OCI-LY1 (cell line): ENCODE data around the gene SECTM1.

Experiments
- H2AFZ ChIP-seq: fragments of 200-600 bp; sonication (generic), shearing (Covaris generic); 2 replicates; pipeline ENCODE4 v1.6.0; 2014; ENCODE audit warnings: antibody characterized with exemption, mild to moderate bottlenecking, low read length
- H3F3A ChIP-seq: fragments of 200-600 bp; sonication (generic), shearing (Covaris generic); 2 replicates; pipeline ENCODE4 v1.6.0; 2014; ENCODE audit warnings: mild to moderate bottlenecking, antibody characterized with exemption, low read length, moderate library complexity; ENCODE audit not compliant: insufficient read depth
- H3K27ac ChIP-seq: fragments of 200-600 bp; sonication (generic); 2 replicates; pipeline ENCODE4 v1.5.1; 2014; ENCODE audit warnings: low read length, mixed run types, mild to moderate bottlenecking, low read depth; ENCODE audit not compliant: poor library complexity, severe bottlenecking
- H3K27me3 ChIP-seq: fragments of 200-600 bp; sonication (generic); 2 replicates; pipeline ENCODE4 v1.6.0; 2014; ENCODE audit warnings: antibody characterized with exemption, mild to moderate bottlenecking, low read length, moderate library complexity; ENCODE audit not compliant: insufficient read depth
- H3K36me3 ChIP-seq: fragments of 200-600 bp; sonication (generic); 2 replicates; pipeline ENCODE4 v1.6.1; 2014; ENCODE audit warnings: mild to moderate bottlenecking, antibody characterized with exemption, low read length, moderate library complexity, mixed read lengths; ENCODE audit not compliant: insufficient read depth
- H3K4me1 ChIP-seq: fragments of 200-600 bp; sonication (generic); 2 replicates; pipeline ENCODE4 v1.5.1; 2014; ENCODE audit warnings: mild to moderate bottlenecking, low read length, moderate library complexity; ENCODE audit not compliant: insufficient read depth, severe bottlenecking
- H3K4me2 ChIP-seq: fragments of 200-600 bp; sonication (generic), shearing (Covaris generic); 2 replicates; pipeline ENCODE4 v1.6.1; 2014; ENCODE audit warnings: low read length
- H3K4me3 ChIP-seq: fragments of 200-600 bp; sonication (generic); 2 replicates; pipeline ENCODE4 v1.5.1; 2014; ENCODE audit warnings: low read length, low read depth, mild to moderate bottlenecking, mixed read lengths; ENCODE audit not compliant: poor library complexity, severe bottlenecking
- H3K79me2 ChIP-seq: fragments of 200-600 bp; shearing (Covaris generic); 2 replicates; pipeline ENCODE4 v1.6.1; 2016; ENCODE audit warnings: mixed run types, low read length, mixed read lengths; ENCODE audit not compliant: insufficient read depth
- H3K9ac ChIP-seq: fragments of 200-600 bp; sonication (generic), shearing (Covaris generic); 2 replicates; pipeline ENCODE4 v1.6.1; 2014; ENCODE audit warnings: mild to moderate bottlenecking, low read length, mixed read lengths
- H3K9me2 ChIP-seq: fragments of 200-600 bp; sonication (generic), shearing (Covaris generic); 2 replicates; pipeline ENCODE4 v1.6.1; 2014; ENCODE audit warnings: low read depth, mild to moderate bottlenecking, low read length, mixed read lengths
- H3K9me3 ChIP-seq: fragments of 200-600 bp; shearing (Covaris generic); 2 replicates; pipeline ENCODE4 v1.6.1; 2014; ENCODE audit warnings: low read length, mixed read lengths
- H4K20me1 ChIP-seq: fragments of 200-600 bp; sonication (generic), shearing (Covaris generic); 2 replicates; pipeline ENCODE4 v1.6.0; 2016; ENCODE audit warnings: mild to moderate bottlenecking, low read length; ENCODE audit not compliant: insufficient read depth
- CTCF ChIP-seq: fragments of 200-600 bp; sonication (generic), shearing (Covaris generic); IDR thresholded peaks from 2 replicates; pipeline ENCODE4 v1.5.1; 2017; ENCODE audit warnings: mild to moderate bottlenecking, antibody characterized with exemption, low read length, moderate library complexity, mixed read lengths
- EZH2 ChIP-seq: fragments of 200-600 bp; sonication (generic), shearing (Covaris generic); IDR thresholded peaks from 2 replicates; pipeline ENCODE4 v1.8.0; 2017; ENCODE audit warnings: borderline replicate concordance, mixed run types, mild to moderate bottlenecking, antibody characterized with exemption, low read length, moderate library complexity, mixed read lengths

The SECTM1 gene

GRCh38 chr17:82311971-82312370 is 21.6 kb downstream of the SECTM1 start:
- no peaks in the 10 kb centered on the region for H3K79me2 ChIP-seq
- no peak overlapping the region for H3K4me2 ChIP-seq
- no peaks in the 10 kb centered on the region for H4K20me1 ChIP-seq
- peaks cover 11% of the 10 kb centered on the region; the same call in 1 of the 2 replicates for H3K27me3 ChIP-seq
- H3K4me3 ChIP-seq = no peak overlapping the region
- H3K9me2 ChIP-seq = no peaks in the 10 kb centered on the region
- TF ChIP-seq CTCF (no peak), EZH2 (no peak)
- no peaks in the 10 kb centered on the region for H3F3A ChIP-seq
- no peaks in the 10 kb centered on the region for H3K9me3 ChIP-seq
- H3K9ac ChIP-seq = no peak overlapping the region
- no peak overlapping the region for H3K27ac ChIP-seq
- no peak overlapping the region for H2AFZ ChIP-seq
- H3K4me1 ChIP-seq = no peaks in the 10 kb centered on the region
- no peaks in the 10 kb centered on the region for H3K36me3 ChIP-seq

- no peak overlapping the region for H2AFZ ChIP-seq
- no peak overlapping the region for H3K27ac ChIP-seq
- H4K20me1 ChIP-seq = no peaks in the 10 kb centered on the region
- TF ChIP-seq EZH2 (no peak), CTCF (no peak)
- no peak overlapping the region for H3K4me2 ChIP-seq
- H3K9me3 ChIP-seq = no peaks in the 10 kb centered on the region
- no peak overlapping the region for H3K4me3 ChIP-seq
- H3K4me1 ChIP-seq = no peaks in the 10 kb centered on the region
- H3K9me2 ChIP-seq = no peaks in the 10 kb centered on the region
- no peaks in the 10 kb centered on the region for H3K79me2 ChIP-seq
- peaks cover 14% of the 10 kb centered on the region; the same call in 1 of the 2 replicates for H3K27me3 ChIP-seq
- H3K36me3 ChIP-seq = no peaks in the 10 kb centered on the region
- H3F3A ChIP-seq = no peaks in the 10 kb centered on the region
- H3K9ac ChIP-seq = no peak overlapping the region
These were observed 22.7 kb downstream of the SECTM1 start for GRCh38 chr17:82310877-82311276.

GRCh38 chr17:82309656-82310570 is 23.7 kb downstream of the SECTM1 start:
- Histone ChIP-seq H3K9me2 (no peaks in the 10 kb centered on the region), H4K20me1 (no peaks in the 10 kb centered on the region), H3K4me3 (no peak overlapping the region), H3K79me2 (no peaks in the 10 kb centered on the region), H3K27ac (no peak overlapping the region), H3K4me1 (no peaks in the 10 kb centered on the region), H3K9ac (no peak overlapping the region), H3K36me3 (no peaks in the 10 kb centered on the region), H3K27me3 (peaks cover 18% of the 10 kb centered on the region; the same call in 1 of the 2 replicates), H2AFZ (no peak overlapping the region), H3F3A (no peaks in the 10 kb centered on the region), H3K9me3 (no peaks in the 10 kb centered on the region), H3K4me2 (no peak overlapping the region)
- TF ChIP-seq CTCF (no peak), EZH2 (no peak)
